GM12891 (cell line): ENCODE results near the gene SGSH.

Experiments used
- POLR2A ChIP-seq: IDR thresholded peaks from 2 replicates; pipeline ENCODE4 v1.6.1; 2011; ENCODE audit warnings: low read depth, low read length, control low read depth
- POLR2AphosphoS5 ChIP-seq: IDR thresholded peaks from 2 replicates; pipeline ENCODE4 v1.6.1; 2011; ENCODE audit warnings: low read depth, low read length, control low read depth
- SPI1 ChIP-seq: IDR thresholded peaks from 2 replicates; pipeline ENCODE4 v1.6.1; 2011; ENCODE audit warnings: low read depth, low read length, control low read depth
- TAF1 ChIP-seq: IDR thresholded peaks from 2 replicates; pipeline ENCODE4 v1.6.1; 2011; ENCODE audit warnings: low read depth, low read length, control low read depth

- TF ChIP-seq POLR2AphosphoS5 (no peak), POLR2A (no peak), SPI1 (no peak), TAF1 (no peak)
These were observed 35.8 kb downstream of the SGSH start for GRCh38 chr17:80184423-80184714.
